ENCODE data around the gene HIGD1A.
"Not testable (repeated sequence)": the region's sequence is repeated elsewhere in the genome, so short reads cannot be mapped to it uniquely, and the experiment has no call there.

The HIGD1A gene

DNA sequence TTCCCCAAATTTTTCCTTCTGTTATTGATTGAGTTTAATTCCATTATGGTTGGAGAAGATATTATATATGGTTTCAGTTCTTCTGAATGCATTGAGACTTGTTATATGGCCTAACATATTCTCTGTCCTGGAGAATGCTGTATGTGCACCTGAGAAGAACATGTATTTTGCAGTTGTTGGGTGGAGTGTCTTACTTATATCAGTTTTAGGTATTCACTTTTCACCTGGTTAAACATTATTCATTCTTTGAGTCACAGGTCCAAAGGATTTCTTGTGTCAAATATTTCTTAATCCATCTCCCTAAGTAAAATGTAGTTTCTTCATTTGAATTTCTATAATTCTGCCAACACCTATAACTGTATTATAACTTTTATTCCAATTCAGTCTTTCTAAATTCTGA lies 22.7 kb upstream of the HIGD1A start:
- no peaks in the 10 kb centered on the region for H3K9me3 ChIP-seq (ENCODE audit: control insufficient read depth, insufficient read depth, low read length)
- no peaks in the 10 kb centered on the region for H3K27me3 ChIP-seq (ENCODE audit: control insufficient read depth, insufficient read depth, low read length)
- H3K4me3 ChIP-seq (ENCODE audit: low read depth, low read length) = no peak overlapping the region
- no peaks in the 10 kb centered on the region for H3K36me3 ChIP-seq (ENCODE audit: control insufficient read depth, insufficient read depth, low read length)
- no peaks in the 10 kb centered on the region for H3K4me1 ChIP-seq (ENCODE audit: control insufficient read depth, insufficient read depth, low read length)
- no peak overlapping the region for H3K9ac ChIP-seq (ENCODE audit: low read depth, low read length)

DNA sequence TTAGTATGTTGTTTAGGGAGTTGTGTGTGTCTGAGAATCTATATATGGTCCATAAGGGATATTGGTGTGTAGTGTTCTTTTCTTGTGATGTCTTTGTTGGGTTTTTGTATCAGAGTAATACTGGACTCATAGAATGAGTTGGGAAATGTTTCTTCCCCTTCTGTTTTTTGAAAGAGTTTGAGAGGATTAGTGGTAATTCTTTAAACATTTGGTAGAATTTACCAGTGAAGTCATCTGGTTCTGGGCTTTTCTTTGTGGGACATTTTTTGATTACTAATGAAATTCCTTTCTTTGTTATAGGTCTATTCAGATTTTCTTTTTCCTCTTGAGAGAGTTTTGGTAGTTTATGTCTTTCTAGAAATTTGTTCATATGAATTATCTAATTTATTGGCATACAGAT lies 21.9 kb upstream of the HIGD1A start:
- Histone ChIP-seq H3K4me3 (ENCODE audit: low read depth, low read length) (no peak overlapping the region), H3K4me1 (ENCODE audit: control insufficient read depth, insufficient read depth, low read length) (no peaks in the 10 kb centered on the region), H3K36me3 (ENCODE audit: control insufficient read depth, insufficient read depth, low read length) (no peaks in the 10 kb centered on the region), H3K9ac (ENCODE audit: low read depth, low read length) (no peak overlapping the region), H3K27me3 (ENCODE audit: control insufficient read depth, insufficient read depth, low read length) (no peaks in the 10 kb centered on the region), H3K9me3 (ENCODE audit: control insufficient read depth, insufficient read depth, low read length) (no peaks in the 10 kb centered on the region)

GRCh38 chr3:42823351-42823750 lies 19.1 kb upstream of the HIGD1A start:
- no peak overlapping the region for H3K9ac ChIP-seq (ENCODE audit: low read depth, low read length)
- no peaks in the 10 kb centered on the region for H3K36me3 ChIP-seq (ENCODE audit: control insufficient read depth, insufficient read depth, low read length)
- no peak overlapping the region for H3K4me3 ChIP-seq (ENCODE audit: low read depth, low read length)
- H3K4me1 ChIP-seq (ENCODE audit: control insufficient read depth, insufficient read depth, low read length) = no peaks in the 10 kb centered on the region
- H3K27me3 ChIP-seq (ENCODE audit: control insufficient read depth, insufficient read depth, low read length) = no peaks in the 10 kb centered on the region
- no peaks in the 10 kb centered on the region for H3K9me3 ChIP-seq (ENCODE audit: control insufficient read depth, insufficient read depth, low read length)

GRCh38 chr3:42822828-42823227 lies 18.5 kb upstream of the HIGD1A start:
- H3K9ac ChIP-seq (ENCODE audit: low read depth, low read length) = no peak overlapping the region
- H3K9me3 ChIP-seq (ENCODE audit: control insufficient read depth, insufficient read depth, low read length) = no peaks in the 10 kb centered on the region
- H3K27me3 ChIP-seq (ENCODE audit: control insufficient read depth, insufficient read depth, low read length) = no peaks in the 10 kb centered on the region
- no peak overlapping the region for H3K4me3 ChIP-seq (ENCODE audit: low read depth, low read length)
- H3K36me3 ChIP-seq (ENCODE audit: control insufficient read depth, insufficient read depth, low read length) = no peaks in the 10 kb centered on the region
- no peaks in the 10 kb centered on the region for H3K4me1 ChIP-seq (ENCODE audit: control insufficient read depth, insufficient read depth, low read length)

DNA sequence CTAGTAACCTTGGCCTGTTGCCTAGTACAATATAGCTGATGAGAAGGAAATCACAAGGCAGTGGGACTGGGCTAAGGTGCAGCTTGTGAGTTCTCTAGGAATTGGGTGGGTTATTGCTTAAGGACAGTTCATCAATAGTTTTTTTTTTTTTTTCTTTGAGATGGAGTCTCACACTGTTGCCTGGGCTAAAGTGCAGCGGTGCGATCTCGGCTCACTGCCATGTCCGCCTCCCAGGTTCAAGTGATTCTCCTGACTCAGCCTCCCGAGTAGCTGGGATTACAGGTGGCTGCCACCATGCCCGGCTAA lies 16.4 kb upstream of the HIGD1A start:
- Histone ChIP-seq H3K4me1 (ENCODE audit: control insufficient read depth, insufficient read depth, low read length) (no peaks in the 10 kb centered on the region), H3K36me3 (ENCODE audit: control insufficient read depth, insufficient read depth, low read length) (no peaks in the 10 kb centered on the region), H3K9ac (ENCODE audit: low read depth, low read length) (no peak overlapping the region), H3K27me3 (ENCODE audit: control insufficient read depth, insufficient read depth, low read length) (no peaks in the 10 kb centered on the region), H3K9me3 (ENCODE audit: control insufficient read depth, insufficient read depth, low read length) (no peaks in the 10 kb centered on the region), H3K4me3 (ENCODE audit: low read depth, low read length) (no peak overlapping the region)

DNA sequence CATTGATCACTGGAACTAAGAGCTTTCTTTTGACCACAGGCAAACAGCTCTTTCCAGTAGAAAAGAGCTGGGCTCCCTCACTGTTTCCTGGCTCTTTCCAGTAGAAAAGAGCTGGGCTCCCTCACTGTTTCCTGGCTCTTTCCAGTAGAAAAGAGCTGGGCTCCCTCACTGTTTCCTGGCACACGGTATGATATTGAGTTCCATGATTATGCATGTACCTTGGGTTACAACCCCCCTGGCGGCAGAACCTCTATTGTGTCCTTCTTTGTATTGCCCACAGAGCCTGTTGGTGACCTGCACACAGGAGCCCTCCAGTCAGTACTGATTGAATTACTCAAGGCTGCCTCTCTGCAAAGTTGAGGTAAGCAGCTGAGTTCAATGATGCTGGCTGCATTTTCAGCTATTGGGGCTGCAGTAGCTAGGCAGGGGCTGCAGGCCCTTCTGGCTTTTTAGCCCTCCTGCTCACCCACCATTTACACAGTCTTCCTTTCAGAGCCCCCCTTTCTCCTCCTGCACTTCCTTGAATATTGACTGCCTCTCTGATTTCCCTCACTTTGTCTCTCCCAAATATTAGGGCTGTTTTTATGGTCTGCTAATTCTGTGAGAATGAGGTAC lies 15.2 kb upstream of the HIGD1A start:
- H3K9me3 ChIP-seq (ENCODE audit: control insufficient read depth, insufficient read depth, low read length) = no peaks in the 10 kb centered on the region
- H3K27me3 ChIP-seq (ENCODE audit: control insufficient read depth, insufficient read depth, low read length) = no peaks in the 10 kb centered on the region
- H3K4me1 ChIP-seq (ENCODE audit: control insufficient read depth, insufficient read depth, low read length) = no peaks in the 10 kb centered on the region
- H3K36me3 ChIP-seq (ENCODE audit: control insufficient read depth, insufficient read depth, low read length) = no peaks in the 10 kb centered on the region
- no peak overlapping the region for H3K4me3 ChIP-seq (ENCODE audit: low read depth, low read length)
- no peak overlapping the region for H3K9ac ChIP-seq (ENCODE audit: low read depth, low read length)

GRCh38 chr3:42815826-42816225 lies 11.5 kb upstream of the HIGD1A start:
- H3K9me3 ChIP-seq (ENCODE audit: control insufficient read depth, insufficient read depth, low read length) = no peaks in the 10 kb centered on the region
- no peaks in the 10 kb centered on the region for H3K4me1 ChIP-seq (ENCODE audit: control insufficient read depth, insufficient read depth, low read length)
- no peaks in the 10 kb centered on the region for H3K36me3 ChIP-seq (ENCODE audit: control insufficient read depth, insufficient read depth, low read length)
- H3K4me3 ChIP-seq (ENCODE audit: low read depth, low read length) = no peak overlapping the region
- H3K9ac ChIP-seq (ENCODE audit: low read depth, low read length) = no peak overlapping the region
- no peaks in the 10 kb centered on the region for H3K27me3 ChIP-seq (ENCODE audit: control insufficient read depth, insufficient read depth, low read length)

- H3K36me3 ChIP-seq (ENCODE audit: control insufficient read depth, insufficient read depth, low read length) = no peaks in the 10 kb centered on the region
- no peaks in the 10 kb centered on the region for H3K9me3 ChIP-seq (ENCODE audit: control insufficient read depth, insufficient read depth, low read length)
- H3K27me3 ChIP-seq (ENCODE audit: control insufficient read depth, insufficient read depth, low read length) = no peaks in the 10 kb centered on the region
- no peak overlapping the region for H3K4me3 ChIP-seq (ENCODE audit: low read depth, low read length)
- no peaks in the 10 kb centered on the region for H3K4me1 ChIP-seq (ENCODE audit: control insufficient read depth, insufficient read depth, low read length)
- no peak overlapping the region for H3K9ac ChIP-seq (ENCODE audit: low read depth, low read length)
Observed at GRCh38 chr3:42814914-42815507, 10.7 kb upstream of the HIGD1A start.

- H3K9ac ChIP-seq (ENCODE audit: low read depth, low read length) = no peak overlapping the region
Observed at GRCh38 chr3:42814246-42814645, 10.0 kb upstream of the HIGD1A start.

DNA sequence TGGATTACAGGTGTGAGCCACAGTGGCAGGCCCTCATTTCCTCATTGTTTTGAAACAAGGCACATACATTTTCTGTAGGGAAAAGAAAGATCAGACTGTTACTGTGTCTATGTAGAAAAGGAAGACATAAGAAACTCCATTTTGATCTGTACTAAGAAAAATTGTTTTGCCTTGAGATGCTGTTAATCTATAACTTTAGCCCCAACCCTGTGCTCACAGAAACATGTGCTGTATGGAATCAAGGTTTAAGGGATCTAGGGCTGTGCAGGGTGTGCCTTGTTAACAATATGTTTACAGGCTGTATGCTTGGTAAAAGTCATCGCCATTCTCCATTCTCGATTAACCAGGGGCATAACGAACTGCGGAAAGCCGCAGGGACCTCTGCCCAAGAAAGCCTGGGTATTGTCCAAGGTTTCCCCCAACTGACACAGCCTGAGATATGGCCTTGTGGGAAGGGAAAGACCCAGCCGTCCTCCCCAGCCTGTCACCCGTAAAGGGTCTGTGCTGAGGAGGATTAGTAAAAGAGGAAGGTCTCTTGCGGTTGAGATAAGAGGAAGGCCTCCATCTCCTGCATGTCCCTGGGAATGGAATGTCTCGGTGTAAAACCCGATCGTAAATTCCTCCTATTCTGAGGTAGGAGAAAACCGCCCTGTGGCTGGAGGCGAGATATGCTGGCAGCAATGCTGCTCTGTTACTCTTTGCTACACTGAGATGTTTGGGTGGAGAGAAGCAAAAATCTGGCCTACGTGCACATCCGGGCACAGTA lies 7.0 kb upstream of the HIGD1A start:
- H3K27me3 ChIP-seq (ENCODE audit: control insufficient read depth, insufficient read depth, low read length); H3K36me3 ChIP-seq (ENCODE audit: control insufficient read depth, insufficient read depth, low read length); H3K4me1 ChIP-seq (ENCODE audit: control insufficient read depth, insufficient read depth, low read length); H3K4me3 ChIP-seq (ENCODE audit: low read depth, low read length); H3K9me3 ChIP-seq (ENCODE audit: control insufficient read depth, insufficient read depth, low read length); H3K9ac ChIP-seq (ENCODE audit: low read depth, low read length): not testable (repeated sequence)

More at GRCh38 chr3:42814246-42814645, 10.0 kb upstream of the HIGD1A start:
- Histone ChIP-seq H3K27me3 (ENCODE audit: control insufficient read depth, insufficient read depth, low read length) (no peaks in the 10 kb centered on the region), H3K4me1 (ENCODE audit: control insufficient read depth, insufficient read depth, low read length) (no peaks in the 10 kb centered on the region), H3K4me3 (ENCODE audit: low read depth, low read length) (no peak overlapping the region), H3K36me3 (ENCODE audit: control insufficient read depth, insufficient read depth, low read length) (no peaks in the 10 kb centered on the region), H3K9me3 (ENCODE audit: control insufficient read depth, insufficient read depth, low read length) (no peaks in the 10 kb centered on the region)

- peaks cover 13% of the 10 kb centered on the region for H3K27me3 ChIP-seq (ENCODE audit: control insufficient read depth, insufficient read depth, low read length)
- H3K4me1 ChIP-seq (ENCODE audit: control insufficient read depth, insufficient read depth, low read length); H3K9ac ChIP-seq (ENCODE audit: low read depth, low read length); H3K9me3 ChIP-seq (ENCODE audit: control insufficient read depth, insufficient read depth, low read length); H3K4me3 ChIP-seq (ENCODE audit: low read depth, low read length); H3K36me3 ChIP-seq (ENCODE audit: control insufficient read depth, insufficient read depth, low read length): not testable (repeated sequence)
Observed at GRCh38 chr3:42810706-42811105, 6.4 kb upstream of the HIGD1A start.

DNA sequence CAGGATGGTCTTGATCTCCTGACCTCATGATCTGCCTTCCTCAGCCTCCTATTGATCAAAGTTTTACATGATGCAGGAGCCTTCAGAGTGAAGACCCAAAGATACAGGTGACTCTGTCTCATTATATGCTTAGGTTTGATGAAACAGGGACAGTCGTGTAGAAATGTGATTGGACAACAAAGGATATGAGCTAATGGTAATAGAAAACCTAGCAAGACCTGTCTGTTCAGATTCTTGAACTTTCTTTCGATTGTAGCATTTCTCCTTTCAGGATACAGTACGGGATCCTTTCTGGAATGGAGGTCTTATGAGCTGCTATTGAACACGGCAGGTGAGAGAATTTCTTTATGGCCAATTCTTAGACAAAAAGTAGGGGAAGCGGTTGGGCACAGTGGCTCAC lies 4.9 kb upstream of the HIGD1A start, which contains the start of gene ACKR2:
Gene ACKR2 (plus strand): TSS at position 244 of the 400 bp plus-strand sequence. CDS start 55,058 bp downstream, outside the sequence.
- Histone ChIP-seq H3K9me3 (ENCODE audit: control insufficient read depth, insufficient read depth, low read length) (no peaks in the 10 kb centered on the region), H3K27me3 (ENCODE audit: control insufficient read depth, insufficient read depth, low read length) (peaks cover 24% of the 10 kb centered on the region), H3K9ac (ENCODE audit: low read depth, low read length) (no peak within 1 kb of the TSS), H3K4me1 (ENCODE audit: control insufficient read depth, insufficient read depth, low read length) (no peaks in the 10 kb centered on the region), H3K4me3 (ENCODE audit: low read depth, low read length) (no peak within 1 kb of the TSS), H3K36me3 (ENCODE audit: control insufficient read depth, insufficient read depth, low read length) (no peaks in the 10 kb centered on the region)
